HG02610 (cell line): Measurements from ENCODE around the gene PUM1.

Experiments used
- ATAC-seq: cut with Tn5 transposase; IDR thresholded peaks from one replicate; pipeline ENCODE4 v1.9.1; 2021; ENCODE audit warnings: mild to moderate bottlenecking, moderate library complexity; ENCODE audit not compliant: unreplicated experiment

Gene PUM1

DNA sequence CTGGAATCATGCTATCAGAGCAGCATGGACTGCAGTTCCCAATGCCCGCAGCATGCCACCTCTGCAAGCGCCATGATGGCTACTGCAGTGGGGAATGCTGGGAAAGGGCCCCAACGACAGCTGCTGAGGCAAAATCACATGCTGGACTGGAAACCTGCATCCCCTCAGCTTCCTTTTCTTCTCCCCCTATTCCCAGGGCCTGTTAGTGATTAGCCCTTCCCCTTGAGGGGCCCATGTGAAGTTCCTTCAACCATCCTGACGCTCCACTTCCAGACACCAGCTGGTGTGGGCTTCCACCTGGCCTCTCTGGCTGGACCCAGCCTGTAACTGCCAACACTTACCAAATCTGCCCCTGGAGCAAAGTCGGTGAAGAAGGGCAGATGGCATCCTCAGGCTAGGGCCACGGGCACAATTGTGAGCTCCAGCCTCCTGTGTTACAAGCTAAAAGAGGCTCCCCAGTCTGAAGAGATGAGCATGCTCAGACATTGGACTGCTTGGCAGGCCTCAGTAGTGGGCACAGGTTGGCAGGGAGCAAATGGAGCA is 134.8 kb downstream of the PUM1 start:
- no peak for ATAC-seq

DNA sequence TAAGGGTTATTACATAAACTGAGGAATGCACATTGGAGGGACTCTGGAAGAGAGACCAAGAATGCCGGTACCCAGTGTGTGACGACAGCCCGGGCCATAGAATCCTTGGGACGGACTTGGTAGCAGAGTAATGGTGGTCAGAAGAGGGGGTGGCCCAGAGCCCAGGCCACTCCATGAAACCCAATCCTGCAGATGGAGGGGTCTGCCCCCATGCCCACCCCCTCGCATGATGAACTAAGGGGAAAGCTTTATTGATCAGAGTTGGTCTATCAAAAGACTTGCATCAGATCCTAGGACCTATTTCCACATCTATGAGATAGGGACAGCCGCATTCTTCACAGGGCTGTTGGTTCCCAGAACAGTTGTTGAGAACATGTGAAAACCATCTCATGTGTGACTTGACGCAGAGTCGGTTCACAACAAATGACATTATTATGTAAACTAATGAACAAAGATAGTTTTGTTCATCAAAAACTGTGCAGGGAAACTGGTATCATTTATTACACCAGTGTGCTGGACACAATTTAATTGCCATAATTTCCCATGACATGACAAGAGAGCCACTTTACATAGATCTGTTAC is 135.5 kb downstream of the PUM1 start:
- ATAC-seq, result no peak

DNA sequence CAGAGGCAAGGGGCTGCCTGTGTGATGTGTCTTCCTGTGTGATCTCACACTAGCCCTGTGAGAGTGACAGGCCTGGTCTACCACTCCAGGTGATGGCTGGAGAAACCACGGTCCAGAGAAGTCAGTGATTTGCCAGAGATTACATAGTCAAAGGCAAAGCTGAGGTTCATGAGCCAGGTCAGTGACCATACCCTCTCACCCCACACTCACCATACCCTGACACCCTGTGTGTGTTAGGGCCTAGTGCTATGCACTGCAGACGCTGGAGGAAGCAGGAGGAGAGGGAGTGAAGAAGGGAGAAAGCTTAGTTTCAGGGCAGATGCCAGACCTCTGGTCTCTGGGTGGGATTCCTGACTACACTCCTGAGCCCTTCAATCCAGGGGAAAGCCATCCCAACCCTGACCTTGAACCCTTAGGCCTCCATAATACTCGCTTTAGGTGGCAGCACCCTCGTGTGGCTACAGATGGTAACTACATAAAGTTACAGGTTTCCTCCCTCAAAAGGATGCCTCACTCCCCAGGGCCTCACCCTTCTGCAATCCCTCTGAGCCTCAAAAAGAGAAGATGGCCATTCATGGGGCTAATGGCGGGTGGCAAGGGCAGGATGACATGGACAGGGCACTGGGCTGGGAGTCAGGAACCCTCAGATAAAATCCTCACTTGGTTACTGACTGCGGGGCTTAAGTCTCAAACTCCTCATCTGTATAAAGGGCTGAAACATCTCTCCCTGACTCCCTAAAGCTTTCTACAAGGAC is 136.2 kb downstream of the PUM1 start:
- no peak for ATAC-seq

DNA sequence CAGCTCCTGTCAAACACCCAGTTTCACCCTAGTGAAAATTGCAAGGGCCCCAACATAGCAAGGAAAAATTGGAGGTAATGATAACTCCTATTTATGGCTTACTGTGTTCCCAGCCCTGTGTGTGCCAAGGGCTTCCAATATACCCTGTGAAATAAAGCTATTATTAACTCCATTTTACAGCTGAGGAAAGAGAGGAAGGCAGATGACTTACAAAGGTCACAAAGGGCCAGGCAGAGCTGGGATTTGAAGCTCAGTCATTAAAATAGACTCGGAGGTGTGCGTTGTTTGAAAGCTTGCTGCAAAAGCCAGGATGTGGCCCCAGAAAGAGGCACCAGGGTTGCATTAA is 136.8 kb downstream of the PUM1 start:
- ATAC-seq, result no peak

DNA sequence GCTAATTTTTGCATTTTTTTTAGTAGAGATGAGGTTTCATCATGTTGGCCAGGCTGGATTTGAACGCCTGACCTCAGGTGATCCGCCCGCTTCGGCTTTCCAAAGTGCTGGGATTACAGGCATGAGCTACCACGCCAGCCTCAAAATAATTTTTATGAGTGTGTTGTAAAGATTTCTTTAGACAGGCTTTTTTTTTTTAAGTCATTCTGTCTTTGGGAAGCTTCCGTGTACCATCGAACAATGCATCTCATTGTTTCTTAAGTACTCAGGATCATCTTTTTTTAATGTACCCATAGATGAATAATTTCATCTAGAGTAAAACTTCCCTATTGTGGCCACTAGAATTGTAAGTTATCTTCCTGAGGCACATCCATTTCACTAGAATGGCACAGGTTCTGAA is 137.3 kb downstream of the PUM1 start:
- no peak for ATAC-seq

DNA sequence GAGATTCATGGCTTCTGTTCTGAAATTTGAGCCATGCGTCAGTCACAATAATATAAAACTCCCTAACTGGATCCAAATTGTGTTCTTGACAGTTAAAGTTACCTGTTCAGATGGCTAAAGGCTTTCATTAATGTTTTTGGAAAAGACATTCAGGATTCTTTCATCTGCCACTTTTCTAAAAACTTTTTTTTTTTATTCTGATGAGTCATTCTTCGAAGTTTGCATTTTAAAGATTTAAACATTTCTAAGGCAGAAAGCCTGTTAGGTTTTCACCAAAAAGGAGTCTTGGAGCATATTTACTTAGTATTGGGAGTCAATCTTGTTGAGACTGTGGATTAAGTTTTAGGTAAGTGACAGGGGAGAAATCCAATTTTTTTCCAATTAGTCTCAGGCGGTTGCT is 138.1 kb downstream of the PUM1 start:
- no peak for ATAC-seq

DNA sequence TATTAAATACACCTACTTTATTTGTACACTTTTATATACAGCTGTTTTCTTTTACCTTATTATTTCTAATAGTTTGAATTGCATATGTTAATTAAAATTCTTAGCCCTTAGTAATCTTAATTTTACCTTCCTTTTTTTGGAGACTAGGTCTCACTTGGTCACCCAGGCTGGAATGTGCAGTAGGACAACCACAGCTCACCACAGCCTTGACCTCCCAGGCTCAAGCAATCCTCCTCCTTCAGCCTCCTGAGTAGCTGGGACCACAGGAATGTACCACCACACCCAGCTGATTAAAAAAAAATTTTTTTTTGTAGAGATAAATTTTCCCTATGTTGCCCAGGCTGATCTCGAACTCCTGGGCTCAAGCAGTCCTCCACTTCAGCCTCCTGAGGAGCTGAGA is 141.9 kb downstream of the PUM1 start:
- no peak for ATAC-seq

DNA sequence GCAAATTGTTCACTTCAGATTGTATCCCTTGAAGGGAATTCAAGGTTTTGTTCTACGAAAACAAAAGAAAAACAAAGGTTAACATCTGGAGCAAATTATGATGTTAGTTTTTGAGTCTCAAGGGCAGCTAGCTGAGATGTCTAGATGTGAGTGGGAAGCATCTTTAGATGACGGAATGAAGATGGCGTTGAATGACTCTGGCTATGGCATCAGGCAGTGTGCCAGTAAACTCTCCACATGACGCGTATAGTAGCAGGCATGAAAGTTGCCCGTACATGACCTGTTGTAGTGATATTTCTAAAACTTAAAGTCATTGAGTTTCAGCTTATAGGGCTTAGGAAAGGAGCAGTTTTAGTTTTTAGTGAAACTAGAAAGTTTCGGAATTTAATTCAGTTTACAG is 144.7 kb downstream of the PUM1 start:
- ATAC-seq, result no peak

DNA sequence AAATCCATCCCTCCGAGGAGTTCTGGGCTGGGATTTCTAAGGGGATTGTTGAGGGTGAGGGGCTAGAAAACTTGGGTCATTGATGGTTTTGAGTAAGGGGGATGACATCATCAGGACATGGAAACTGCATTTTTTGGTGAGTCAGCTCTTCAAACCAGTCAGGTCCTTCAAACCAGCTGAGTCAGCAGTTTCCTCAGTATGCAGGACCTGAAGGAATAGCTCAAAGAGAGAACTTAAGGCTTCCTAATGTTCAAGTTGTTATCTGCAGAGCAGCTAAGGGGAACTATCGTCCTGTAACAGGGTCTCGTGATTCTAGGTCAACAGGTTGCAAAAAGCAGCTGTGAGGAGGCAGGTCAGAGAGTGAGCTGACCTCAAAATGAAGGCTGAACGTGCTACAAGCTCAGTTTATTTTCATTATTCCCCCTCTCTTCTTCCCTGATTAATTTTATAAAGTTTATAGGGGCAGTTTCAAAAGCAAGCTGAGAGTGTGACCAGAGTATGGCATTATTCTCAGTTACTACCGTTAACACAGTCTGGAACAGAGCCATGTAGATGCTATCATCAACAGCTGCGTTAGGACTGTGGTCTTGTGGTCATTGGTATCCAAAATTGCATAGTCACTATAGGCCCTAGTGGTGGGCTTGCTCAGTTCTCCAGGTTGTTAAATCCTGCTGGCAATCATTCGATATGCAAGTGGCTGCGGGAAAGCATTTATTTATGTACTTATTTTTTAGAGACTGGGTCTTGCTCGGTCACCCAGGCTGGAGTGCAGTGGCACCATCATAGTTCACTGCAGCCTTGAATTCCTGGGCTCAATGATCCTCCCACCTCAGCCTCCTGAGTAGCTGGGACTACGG is 146.3 kb downstream of the PUM1 start:
- ATAC-seq, result no peak

DNA sequence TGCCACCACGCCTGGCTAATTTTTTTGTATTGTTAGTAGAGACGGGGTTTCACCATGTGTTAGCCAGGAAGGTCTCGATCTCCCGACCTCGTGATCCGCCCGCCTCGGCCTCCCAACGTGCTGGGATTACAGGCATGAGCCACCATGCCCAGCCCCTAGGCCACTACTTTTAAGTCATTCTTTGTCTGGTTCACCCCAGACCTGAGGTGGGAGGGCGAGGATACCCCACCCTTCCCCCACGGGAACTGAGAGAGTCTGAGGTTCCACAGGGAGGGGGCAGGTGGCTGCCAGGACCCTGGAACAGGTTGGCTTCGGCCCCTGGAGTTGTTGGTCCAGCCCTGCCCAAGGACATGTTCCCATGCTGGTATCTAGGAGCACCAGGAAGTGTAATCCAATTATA is 149.2 kb downstream of the PUM1 start:
- no peak for ATAC-seq

DNA sequence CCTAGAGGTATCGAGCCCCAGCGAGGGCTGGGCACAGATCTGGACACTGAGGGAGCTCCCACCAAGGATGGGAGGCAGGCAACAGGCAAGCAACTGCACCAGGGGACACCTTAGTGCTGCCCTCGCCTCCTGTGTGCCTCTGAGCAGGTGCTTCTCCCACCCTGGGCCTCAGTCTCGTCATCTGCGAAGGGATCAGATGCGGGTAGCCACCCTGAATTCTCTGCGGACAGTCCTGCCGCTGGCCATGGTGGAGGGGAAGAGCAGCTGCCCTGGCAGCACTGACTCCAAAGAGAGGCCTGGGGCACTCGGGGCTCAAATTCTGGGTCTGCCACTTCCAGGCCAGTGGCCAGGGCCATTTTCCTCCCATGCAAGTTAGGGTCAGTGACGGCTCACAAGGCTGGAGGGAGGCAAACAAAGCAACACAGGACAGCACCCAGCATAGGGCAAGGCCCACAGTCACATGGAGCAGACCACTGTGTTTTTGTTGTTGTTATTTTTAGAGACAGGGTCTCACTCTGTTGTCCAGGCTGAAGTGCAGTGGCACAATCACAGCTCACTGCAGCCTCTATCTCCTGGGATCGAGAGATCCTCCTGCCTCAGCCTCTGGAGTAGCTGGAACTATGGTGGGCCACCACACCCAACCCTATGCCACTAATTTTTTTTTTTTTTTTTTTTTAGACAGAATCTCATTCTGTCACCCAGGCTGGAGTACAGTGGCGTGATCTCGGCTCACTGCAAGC is 149.9 kb downstream of the PUM1 start:
- no peak for ATAC-seq

DNA sequence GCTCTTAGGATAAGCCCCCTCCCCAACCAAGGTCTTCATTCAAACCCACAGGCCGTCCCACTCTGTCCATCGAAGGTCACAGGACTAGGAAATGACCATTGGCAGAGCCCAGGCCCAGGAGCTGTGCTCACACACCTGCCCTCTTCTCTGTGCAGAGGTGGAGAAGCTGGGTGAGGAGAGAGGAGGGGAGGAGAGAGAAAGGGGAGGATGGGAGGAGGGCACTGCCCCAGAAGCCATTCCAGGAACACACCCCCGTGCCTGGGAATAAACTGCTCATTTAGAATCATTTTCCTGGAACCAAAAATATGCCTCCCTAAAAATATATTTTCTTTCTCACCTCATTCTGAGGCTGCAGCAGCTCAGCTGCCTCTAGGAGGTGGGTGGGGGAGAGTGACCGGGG is 150.6 kb downstream of the PUM1 start:
- no peak for ATAC-seq

DNA sequence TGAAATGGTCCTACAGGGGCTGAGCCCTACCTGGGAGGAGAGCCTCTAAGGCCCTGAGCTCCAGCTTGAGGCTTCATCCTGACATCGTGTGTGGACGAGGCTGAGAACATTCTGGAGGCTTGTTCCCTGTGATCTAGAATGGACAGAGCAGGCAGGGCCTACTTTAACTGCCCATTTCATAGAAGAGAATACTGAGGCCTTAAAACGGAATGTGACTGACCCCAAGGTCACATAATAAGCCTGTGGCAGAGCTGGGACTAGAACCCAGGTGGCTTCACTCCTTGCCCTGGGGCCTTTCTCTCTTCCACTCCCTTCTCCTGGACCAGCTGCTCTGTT is 151.0 kb downstream of the PUM1 start:
- no peak for ATAC-seq

DNA sequence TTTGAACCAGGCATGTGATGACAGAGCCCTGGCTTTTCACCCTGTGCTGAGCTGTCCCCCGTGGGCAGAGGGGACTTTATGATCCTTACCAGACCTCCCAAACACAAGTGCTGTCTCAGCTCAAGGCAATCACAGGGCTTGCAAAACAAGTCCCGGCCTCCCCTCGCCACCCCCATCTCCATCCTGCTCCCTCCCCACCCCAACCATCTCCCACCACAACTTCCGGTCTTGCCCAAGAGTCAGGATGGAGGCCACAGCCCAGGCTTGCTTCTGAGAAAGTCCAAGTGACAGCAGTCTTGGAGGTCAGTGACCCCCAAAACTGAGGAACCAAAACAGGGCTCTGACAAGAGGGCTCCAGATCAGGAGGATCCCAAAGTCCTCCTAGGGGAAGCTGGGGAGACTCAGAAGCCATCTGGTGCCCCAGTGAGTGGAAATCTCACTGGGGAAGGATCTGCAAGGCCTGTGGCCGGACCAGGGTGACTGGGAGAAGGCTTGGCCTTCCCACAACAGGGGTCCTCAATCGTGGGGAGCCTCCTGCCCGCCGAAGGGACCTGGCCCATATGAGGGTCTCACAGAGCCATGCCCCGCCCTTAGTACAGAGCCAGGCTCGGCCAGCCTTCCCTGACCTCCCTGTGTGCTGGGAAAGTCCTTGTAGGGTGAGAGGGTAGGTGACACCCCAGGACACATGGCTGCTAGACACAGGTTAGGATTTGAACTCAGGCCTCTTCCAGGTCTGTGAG is 152.4 kb downstream of the PUM1 start:
- no peak for ATAC-seq

DNA sequence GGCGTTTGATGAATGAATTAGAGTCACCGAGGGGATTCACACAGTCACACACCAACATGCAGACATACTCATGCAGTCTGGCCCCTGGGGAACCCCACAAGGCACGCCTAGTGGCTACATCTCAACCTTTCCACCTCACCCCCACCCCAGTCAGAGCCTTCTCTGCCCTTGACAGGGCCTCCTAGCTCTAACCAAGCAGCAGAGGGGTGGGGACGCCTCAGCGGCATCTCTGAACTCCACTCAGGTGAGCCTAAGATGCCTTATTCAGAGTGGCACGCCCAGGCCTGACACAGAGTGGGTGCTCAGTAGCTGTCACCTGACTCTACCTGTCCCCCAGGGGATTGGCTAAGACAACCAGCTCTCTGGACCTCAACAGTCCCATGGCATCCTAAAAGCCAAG is 153.3 kb downstream of the PUM1 start:
- no peak for ATAC-seq

DNA sequence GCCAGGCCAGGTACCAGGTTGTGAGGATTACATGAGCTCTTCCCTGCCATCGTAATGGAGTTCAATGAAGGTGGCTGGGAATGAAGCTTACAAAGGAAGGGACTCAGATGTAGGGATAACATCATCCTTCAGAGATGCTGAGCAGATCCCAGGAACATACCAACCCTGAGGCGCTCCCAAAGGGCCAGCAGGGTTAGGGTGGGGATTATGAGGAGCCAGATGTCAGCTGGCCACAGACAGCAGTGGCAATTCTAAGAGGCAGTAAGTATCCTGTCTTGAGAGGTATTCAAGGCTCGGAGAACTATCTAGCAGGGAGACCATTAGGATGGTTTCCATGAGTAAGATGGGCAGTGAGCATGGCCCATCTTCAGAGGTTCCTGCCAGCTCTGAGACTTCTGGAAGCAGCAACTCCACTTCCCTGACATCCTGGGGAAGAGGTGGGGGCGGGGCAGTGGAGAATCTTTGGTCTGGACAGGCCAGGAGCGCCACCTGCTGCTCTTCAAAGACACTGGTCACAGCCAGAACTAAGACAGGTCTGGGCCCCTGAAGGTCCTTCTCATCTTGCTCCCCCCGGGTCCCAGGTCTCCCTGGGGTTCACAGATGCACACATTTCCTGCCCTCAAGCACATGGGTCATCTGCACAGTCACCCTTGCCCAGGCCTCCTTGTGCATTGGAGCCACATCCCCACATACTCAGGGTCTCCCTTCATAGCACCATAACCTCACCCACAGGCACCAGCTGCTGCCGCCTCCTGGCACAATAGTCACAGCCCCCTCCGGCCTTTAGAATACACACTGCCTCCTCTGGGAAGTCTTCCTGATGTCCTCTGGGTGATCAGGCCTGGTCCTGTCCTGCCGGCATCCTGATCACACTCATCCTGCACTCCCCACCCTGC is 154.2 kb downstream of the PUM1 start:
- ATAC-seq, result no peak

DNA sequence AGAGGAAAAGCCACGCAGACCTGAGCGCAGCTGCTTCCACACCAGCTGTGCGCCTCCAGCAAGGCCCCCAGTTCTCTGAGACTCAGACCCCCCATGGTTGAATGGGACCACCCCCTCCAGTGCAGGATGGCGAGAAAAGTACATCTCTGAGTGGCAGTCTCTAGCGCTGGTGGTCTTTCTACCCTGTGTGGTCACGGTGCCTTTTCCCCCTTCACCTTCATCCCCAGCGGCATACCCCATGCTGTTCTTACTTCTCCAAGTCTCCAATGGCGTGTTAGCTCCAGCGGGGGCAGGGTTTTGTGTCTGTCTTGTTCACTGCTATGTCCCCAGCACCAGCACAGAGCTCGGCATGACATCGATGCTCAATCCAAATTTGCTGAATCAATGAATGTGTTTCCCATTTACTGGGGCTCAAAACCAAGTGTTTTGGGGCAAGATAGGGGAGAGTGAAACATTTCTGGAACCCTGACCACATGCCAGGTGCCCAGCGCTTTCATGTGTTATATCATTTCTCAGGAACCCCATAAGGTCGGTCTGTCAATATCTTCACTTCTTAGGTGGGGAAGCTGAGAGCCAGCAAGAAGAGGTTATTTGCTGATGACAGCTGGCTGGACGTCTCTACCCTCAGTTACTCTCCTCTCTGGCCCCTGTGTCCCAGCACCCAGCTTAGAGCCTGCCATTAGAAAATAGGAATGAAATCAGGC is 156.0 kb downstream of the PUM1 start:
- ATAC-seq, result no peak

DNA sequence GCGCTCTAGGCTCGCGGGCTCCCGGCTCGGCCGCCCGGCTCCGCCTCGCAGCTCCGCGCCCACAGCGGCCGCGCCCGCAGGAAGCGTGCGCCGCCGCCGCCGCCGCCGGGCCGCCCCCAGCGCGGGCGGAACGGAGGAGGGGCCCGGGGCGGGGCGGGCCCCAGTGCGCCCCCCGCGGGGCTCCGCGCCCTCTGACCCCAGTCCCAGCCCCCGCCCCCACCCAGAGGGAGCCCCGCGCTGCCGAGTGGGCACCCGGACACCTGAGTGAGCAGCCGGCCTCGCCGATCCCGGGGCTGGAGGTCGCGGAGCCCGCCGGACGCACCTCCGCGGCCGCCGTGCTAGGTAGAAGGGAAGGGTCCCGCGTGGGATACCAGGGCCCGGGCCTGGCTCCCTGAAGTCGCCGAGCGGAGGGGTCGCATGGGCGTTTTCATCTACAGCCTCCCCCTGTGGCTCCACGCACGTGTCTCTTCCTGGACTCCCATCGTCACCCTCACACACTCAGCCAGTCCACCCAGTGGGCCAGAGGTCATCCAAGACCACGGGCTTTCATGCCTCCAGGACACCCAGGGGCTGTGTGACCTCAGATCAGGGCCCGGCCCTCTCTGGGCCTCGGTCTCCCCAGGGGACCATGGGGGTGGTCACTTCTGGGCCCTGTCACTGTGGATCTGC is 156.7 kb downstream of the PUM1 start, which contains the start of gene SDC3:
Gene SDC3 (minus strand): TSS at position 63 of the 669 bp plus-strand sequence. CDS start 172 bp downstream, outside the sequence.
- no peak for ATAC-seq
